ENCODE measurements around the gene ZNF280B. TPM values are rescaled to one million over a fixed set of nuclear protein-coding genes. Genes with fewer than 3 reads are reported as not detected.
A peak's percentile ranks its signal among the peaks of the same experiment; 100 is the strongest.
"Not testable (repeated sequence)": the region's sequence is repeated elsewhere in the genome, so short reads cannot be mapped to it uniquely, and the experiment has no call there.

The ZNF280B gene
- total and polyA plus RNA-seq, 2 experiments from 2014 or later, result 5.5 to 6.7 TPM

DNA sequence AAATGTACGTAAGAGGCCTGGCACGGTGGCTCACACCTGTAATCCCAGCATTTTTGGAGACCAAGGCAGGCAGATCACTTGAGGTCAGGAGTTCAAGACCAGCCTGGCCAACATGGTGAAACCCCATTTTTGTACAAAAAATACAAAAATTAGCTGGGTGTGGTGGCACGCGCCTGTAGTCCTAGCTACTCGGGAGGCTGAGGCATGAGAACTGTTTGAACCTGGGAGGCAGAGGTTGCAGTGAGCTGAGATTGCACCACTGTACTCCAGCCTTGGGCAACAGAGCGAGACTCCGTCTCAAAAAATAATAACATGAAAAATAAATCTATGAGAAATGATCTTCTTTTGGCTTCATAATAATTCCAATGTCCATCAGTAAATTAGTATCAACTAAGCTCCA lies 2.3 kb upstream of the ZNF280B start:
- H3K27ac ChIP-seq (ENCODE audit: low read depth); H3K4me3 ChIP-seq; DNase-seq (ENCODE audit: low spot score); H3K27ac Mint-ChIP-seq; H3K79me2 ChIP-seq (replicated peaks; ENCODE audit: insufficient read depth); H3K9me2 ChIP-seq (ENCODE audit: insufficient read depth); ATAC-seq; H3K4me1 Mint-ChIP-seq; H3K36me3 ChIP-seq (ENCODE audit: insufficient read depth); H3K4me2 ChIP-seq; H3K4me3 Mint-ChIP-seq; H2AFZ ChIP-seq; H3F3A ChIP-seq (replicated peaks; ENCODE audit: low read depth); H3K4me1 ChIP-seq (ENCODE audit: insufficient read depth): not testable (repeated sequence)
- H4K20me1 ChIP-seq (replicated peaks; ENCODE audit: insufficient read depth), result peaks cover 13% of the 10 kb centered on the region
- H3K27me3 Mint-ChIP-seq (ENCODE audit: insufficient read depth, low read depth, poor library complexity), result peaks cover 52% of the 10 kb centered on the region
- H3K9me3 Mint-ChIP-seq, result peaks cover 36% of the 10 kb centered on the region
- peaks cover 96% of the 10 kb centered on the region for H3K27me3 ChIP-seq (ENCODE audit: insufficient read depth)
- H3K36me3 Mint-ChIP-seq (ENCODE audit: low read depth), result peaks cover 29% of the 10 kb centered on the region

DNA sequence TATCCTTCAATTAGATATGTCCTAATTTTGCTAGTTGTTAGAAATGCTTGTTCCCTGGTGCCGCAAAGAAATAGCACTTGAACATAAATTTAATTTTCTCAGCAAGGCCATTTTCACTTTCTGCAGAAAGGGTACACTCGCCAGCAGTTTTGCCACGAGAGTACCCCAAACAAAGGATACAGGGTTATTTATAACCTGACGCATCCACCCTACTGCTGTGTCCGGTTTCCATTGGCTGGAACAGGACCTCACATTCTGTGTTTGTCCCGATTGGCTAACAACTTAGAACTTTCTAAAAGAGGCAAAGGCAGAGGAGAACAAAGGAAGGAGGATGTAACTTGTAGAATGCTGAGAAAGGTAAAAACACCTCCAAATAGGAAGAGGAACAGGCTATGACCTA lies 1.4 kb upstream of the ZNF280B start:
- H3K4me1 ChIP-seq (ENCODE audit: insufficient read depth); H3K4me3 ChIP-seq; H3K36me3 ChIP-seq (ENCODE audit: insufficient read depth); H3K9me2 ChIP-seq (ENCODE audit: insufficient read depth); H3K4me3 Mint-ChIP-seq; ATAC-seq; H3K4me1 Mint-ChIP-seq; H3K27ac ChIP-seq (ENCODE audit: low read depth); H3K79me2 ChIP-seq (replicated peaks; ENCODE audit: insufficient read depth); DNase-seq (ENCODE audit: low spot score); H3F3A ChIP-seq (replicated peaks; ENCODE audit: low read depth); H3K27ac Mint-ChIP-seq; H3K4me2 ChIP-seq; H2AFZ ChIP-seq: not testable (repeated sequence)
- peaks cover 43% of the 10 kb centered on the region for H3K27me3 Mint-ChIP-seq (ENCODE audit: insufficient read depth, low read depth, poor library complexity)
- peaks cover 33% of the 10 kb centered on the region for H3K9me3 Mint-ChIP-seq
- Histone ChIP-seq H4K20me1 (replicated peaks; ENCODE audit: insufficient read depth) (peaks cover 15% of the 10 kb centered on the region), H3K27me3 (ENCODE audit: insufficient read depth) (peaks cover 87% of the 10 kb centered on the region)
- peaks cover 35% of the 10 kb centered on the region for H3K36me3 Mint-ChIP-seq (ENCODE audit: low read depth)

GRCh38 chr22:22507743-22508273 lies 734 bp downstream of the ZNF280B start:
- peak overlapping the region; percentile 51 for H3K27ac Mint-ChIP-seq
- DNase-seq (ENCODE audit: low spot score), result peak; percentile 33
- Histone ChIP-seq H3K4me1 (ENCODE audit: insufficient read depth) (no peaks in the 10 kb centered on the region), H3K4me3 (peak overlapping the region; percentile 87), H3K27ac (ENCODE audit: low read depth) (no peak overlapping the region), H3K36me3 (ENCODE audit: insufficient read depth) (peaks cover 12% of the 10 kb centered on the region), H3F3A (replicated peaks; ENCODE audit: low read depth) (no peaks in the 10 kb centered on the region), H2AFZ (peak overlapping the region; percentile 97), H4K20me1 (replicated peaks; ENCODE audit: insufficient read depth) (peaks cover 27% of the 10 kb centered on the region), H3K9me2 (ENCODE audit: insufficient read depth) (peaks cover 6% of the 10 kb centered on the region; the same call in 1 of the 2 replicates), H3K4me2 (peak overlapping the region; percentile 97), H3K27me3 (ENCODE audit: insufficient read depth) (peaks cover 70% of the 10 kb centered on the region), H3K79me2 (replicated peaks; ENCODE audit: insufficient read depth) (no peaks in the 10 kb centered on the region; the same call in 1 of the 2 replicates)
- H3K9me3 Mint-ChIP-seq, result peaks cover 32% of the 10 kb centered on the region
- peaks cover 23% of the 10 kb centered on the region for H3K27me3 Mint-ChIP-seq (ENCODE audit: insufficient read depth, low read depth, poor library complexity)
- H3K4me3 Mint-ChIP-seq, result peak overlapping the region; percentile 86
- peak; percentile 59 for ATAC-seq
- peaks cover 50% of the 10 kb centered on the region for H3K36me3 Mint-ChIP-seq (ENCODE audit: low read depth)
- TF ChIP-seq CREB1 (CRISPR knock-in tag; IDR thresholded peaks at IDR 0.05; ENCODE audit: low read depth) (no peak), EZH2 (IDR thresholded peaks at IDR 0.05; ENCODE audit: low read depth, unreplicated experiment) (peak; percentile 47), POLR2AphosphoS5 (IDR thresholded peaks at IDR 0.05; ENCODE audit: low read depth) (no peak)
- H3K4me1 Mint-ChIP-seq, result peaks cover 6% of the 10 kb centered on the region; the same call in 2 of the 3 replicates

DNA sequence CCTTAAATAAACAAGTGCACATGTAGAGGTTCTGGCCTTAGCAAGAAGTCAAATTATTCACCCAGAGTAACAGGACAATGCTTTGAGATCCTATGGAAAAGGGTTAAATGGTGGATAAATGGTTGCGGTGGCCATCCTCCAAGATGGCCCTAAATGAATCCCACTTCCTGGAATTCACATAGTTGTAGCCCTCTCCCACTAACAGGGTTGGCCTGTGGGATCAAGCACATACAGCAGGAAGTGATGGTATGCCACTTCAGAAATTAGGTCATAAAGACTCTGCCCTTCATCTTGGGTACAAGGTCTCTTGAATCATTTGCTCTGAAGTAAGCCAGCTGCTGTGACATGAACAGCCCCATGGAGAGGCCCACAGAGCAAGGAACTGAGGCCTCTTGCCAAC lies 1.8 kb downstream of the ZNF280B start:
- no peaks in the 10 kb centered on the region for H3F3A ChIP-seq (replicated peaks; ENCODE audit: low read depth)
- H3K4me1 ChIP-seq (ENCODE audit: insufficient read depth), result no peaks in the 10 kb centered on the region
- no peak overlapping the region for H3K4me3 ChIP-seq
- peaks cover 28% of the 10 kb centered on the region for H4K20me1 ChIP-seq (replicated peaks; ENCODE audit: insufficient read depth)
- Mint-ChIP-seq H3K9me3 (peaks cover 24% of the 10 kb centered on the region), H3K27ac (no peak overlapping the region), H3K27me3 (ENCODE audit: insufficient read depth, low read depth, poor library complexity) (peaks cover 17% of the 10 kb centered on the region), H3K36me3 (ENCODE audit: low read depth) (peaks cover 54% of the 10 kb centered on the region), H3K4me3 (0 out of 3 replicates have a peak overlapping the region, but pooled peaks have one; percentile 14), H3K4me1 (peaks cover 6% of the 10 kb centered on the region; the same call in 2 of the 3 replicates)
- peaks cover 6% of the 10 kb centered on the region; the same call in 1 of the 2 replicates for H3K9me2 ChIP-seq (ENCODE audit: insufficient read depth)
- H3K27ac ChIP-seq (ENCODE audit: low read depth), result no peak overlapping the region
- H3K36me3 ChIP-seq (ENCODE audit: insufficient read depth), result peaks cover 12% of the 10 kb centered on the region
- no peak overlapping the region for H2AFZ ChIP-seq
- H3K27me3 ChIP-seq (ENCODE audit: insufficient read depth), result peaks cover 63% of the 10 kb centered on the region
- no peak overlapping the region for H3K4me2 ChIP-seq
- DNase-seq (ENCODE audit: low spot score), result no peak
- no peaks in the 10 kb centered on the region; the same call in 1 of the 2 replicates for H3K79me2 ChIP-seq (replicated peaks; ENCODE audit: insufficient read depth)
- no peak for ATAC-seq
- TF ChIP-seq EZH2 (IDR thresholded peaks at IDR 0.05; ENCODE audit: low read depth, unreplicated experiment) (no peak), REST (IDR thresholded peaks at IDR 0.05; ENCODE audit: unreplicated experiment) (no peak), NANOG (IDR thresholded peaks at IDR 0.05; ENCODE audit: borderline replicate concordance) (no peak), ETS1 (IDR thresholded peaks at IDR 0.05) (no peak)

Measured in GM23338 (cell line).